Measurements from ENCODE around the gene CCDC92. TPM values are rescaled to one million over a fixed set of nuclear protein-coding genes. Genes with fewer than 3 reads are reported as not detected.
"Not testable (repeated sequence)": the region's sequence is repeated elsewhere in the genome, so short reads cannot be mapped to it uniquely, and the experiment has no call there.

Gene CCDC92
- total RNA-seq, 1 donor from 2014 or later, result 30.9 TPM

DNA sequence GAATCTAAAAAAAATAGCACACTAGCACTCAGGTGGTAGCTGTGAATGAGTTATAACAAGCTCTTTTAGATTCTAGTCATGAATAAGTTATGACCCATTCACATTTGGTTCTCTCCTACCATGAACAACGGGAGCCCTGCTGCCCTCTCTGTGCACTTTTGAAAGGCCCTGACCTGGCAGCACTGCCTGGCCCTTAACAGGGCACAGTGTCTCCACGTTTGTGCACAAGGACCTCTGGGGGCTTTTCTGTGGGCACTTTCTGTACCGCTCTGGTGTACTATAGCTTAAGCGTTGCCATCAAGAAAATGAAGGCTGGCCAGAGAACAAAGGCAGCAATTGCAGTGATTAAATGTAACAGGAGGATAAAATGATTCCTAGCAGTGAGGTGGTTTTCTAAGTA is 21.2 kb downstream of the CCDC92 start:
- no peak for DNase-seq (ENCODE audit: extremely low read depth, low read depth, low spot score)

DNA sequence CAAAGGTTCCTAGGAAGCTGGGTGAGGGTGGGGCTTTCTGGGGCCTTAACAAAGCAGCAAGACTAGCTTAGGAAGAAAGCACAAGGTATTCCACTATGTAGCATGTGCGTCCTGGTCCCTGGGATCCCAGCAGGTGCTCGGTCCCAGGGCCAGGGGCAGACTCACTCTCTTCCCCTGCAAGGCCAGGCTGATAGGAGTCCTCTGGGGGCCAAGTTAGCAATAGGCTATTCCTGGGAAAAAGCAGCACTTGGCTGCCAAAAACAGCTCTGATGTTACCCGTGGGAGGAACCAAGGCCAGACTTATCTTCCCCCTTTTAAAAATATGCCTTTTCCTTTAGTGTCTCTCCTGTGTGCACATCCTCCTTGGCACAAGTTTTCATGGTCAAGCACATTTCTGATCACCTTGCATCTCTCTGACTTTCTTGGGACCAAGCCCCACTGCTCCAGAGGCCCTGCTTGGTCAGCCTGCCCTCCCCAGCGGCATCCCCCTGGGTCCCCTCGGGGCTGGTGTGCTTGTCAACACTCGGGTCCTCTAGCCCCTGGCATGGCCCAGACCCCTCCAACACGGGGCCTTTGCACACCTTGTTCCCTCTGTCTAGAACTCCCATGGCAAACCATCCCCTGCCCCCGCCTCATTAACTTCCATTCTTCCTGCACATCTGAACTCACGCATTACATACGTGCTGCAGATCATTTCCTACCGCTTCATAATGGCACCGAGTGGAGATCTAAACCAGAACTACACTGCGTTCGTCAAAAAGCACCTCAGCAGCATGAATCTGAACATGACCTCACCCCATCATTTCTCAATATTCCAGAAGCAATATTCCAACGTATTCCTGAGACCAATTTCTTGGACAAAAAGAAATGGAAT is 21.9 kb downstream of the CCDC92 start:
- no peak for DNase-seq (ENCODE audit: extremely low read depth, low read depth, low spot score)

DNA sequence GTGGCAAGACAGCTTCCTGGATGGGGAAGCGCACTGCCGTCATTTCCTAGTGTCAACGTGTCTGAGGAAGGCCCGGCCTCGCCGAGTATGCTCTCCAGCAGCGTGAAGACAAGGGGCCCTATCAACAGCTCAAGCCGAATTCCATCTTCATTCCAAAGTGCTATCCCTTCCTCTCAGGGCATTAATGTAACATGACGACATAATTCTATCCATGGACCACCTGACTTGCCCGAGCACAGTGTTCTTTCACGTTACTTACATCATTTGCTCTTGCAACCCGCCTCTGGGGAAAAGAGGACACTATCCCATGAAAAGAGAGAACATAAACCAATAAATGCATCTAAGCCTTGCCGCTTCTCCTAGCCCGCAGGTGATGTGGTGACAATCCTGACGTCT is 22.9 kb downstream of the CCDC92 start:
- no peak for DNase-seq (ENCODE audit: extremely low read depth, low read depth, low spot score)

DNA sequence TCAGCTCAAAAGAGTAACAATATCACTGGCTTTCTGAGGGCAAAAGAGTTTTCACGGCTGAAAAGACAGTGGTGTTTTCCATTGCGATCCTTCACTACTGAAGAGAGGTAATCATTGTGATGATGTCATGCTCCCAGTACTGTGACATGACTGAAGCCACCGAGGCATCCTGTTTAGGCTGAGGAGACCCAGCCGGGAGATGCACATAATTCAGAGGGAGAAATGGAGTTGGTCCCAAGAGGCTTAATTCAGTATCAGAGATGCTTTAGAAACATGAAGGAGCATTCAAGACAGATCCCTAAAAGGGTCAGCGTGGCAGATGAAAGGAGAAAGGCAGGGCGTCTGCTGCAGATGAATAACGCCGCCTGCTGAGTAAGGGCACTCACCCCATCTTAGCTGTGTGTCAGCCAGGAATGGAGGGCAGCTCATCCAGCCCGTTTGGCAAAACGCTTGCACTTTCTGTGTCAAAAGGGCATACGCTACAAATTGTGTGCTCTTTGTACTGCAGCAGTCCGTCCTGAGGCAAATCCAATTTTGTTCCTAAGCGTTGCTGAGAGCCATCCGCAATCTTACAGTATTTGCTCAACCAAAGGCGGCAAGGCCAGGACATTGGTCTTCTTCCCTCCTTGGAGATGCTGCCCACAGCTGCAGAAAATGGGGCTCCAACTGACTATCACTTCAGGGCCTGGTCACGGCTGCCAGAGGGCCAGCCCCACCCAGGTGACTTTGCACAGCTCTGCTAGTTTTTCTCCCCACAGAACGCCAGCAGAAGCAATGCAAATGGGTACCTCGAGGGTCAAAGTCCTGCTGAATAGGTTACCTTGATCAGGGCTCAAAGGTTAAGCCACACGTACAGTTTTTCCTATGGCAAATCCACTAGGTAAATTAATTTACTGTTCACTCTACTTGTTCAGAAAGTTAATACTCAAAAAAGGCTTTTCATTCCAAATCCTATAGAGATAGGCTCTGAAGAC is 23.5 kb downstream of the CCDC92 start:
- DNase-seq (ENCODE audit: extremely low read depth, low read depth, low spot score), result no peak

GRCh38 chr12:123948401-123948795 is 24.2 kb downstream of the CCDC92 start:
- DNase-seq (ENCODE audit: extremely low read depth, low read depth, low spot score), result no peak

- not testable (repeated sequence) for DNase-seq (ENCODE audit: extremely low read depth, low read depth, low spot score)
These were observed 25.1 kb downstream of the CCDC92 start for GRCh38 chr12:123947531-123947930.

DNA sequence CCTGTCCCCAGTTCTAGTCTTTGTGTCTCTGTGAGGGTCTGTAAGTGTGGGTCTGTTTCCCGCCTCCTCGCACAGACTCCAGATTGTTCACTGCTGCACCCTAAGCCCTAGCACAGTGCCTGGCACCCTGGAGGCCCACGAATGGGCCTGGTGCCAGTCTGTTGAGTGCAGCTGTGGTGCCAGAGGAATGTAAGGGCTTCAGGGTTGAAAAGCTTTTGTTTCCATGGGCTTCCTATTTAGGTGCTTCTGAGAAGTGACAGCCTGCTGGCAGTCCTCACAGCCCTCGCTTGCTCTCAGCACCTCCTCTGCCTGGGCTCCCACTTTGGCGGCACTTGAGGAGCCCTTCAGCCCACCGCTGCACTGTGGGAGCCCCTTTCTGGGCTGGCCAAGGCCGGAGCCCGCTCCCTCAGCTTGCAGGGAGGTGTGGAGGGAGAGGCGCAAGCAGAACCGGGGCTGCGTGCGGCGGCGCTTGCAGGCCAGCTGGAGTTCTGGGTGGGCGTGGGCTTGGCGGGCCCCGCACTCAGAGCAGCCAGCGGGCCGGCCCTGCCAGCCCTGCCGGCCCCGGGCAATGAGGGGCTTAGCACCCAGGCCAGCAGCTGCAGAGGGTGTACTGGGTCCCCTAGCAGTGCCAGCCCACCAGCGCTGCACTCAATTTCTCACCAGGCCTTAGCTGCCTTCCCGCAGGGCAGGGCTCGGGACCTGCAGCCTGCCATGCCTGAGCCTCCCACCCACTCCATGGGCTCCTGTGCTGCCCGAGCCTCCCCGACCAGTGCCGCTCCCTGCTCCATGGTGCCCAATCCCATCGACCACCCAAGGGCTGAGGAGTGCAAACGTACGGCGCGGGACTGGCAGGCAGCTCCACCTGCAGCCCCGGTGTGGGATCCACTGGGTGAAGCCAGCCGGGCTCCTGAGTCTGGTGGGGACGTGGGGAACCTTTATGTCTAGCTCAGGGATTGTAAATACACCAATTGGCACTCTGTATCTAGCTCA is 25.8 kb downstream of the CCDC92 start:
- DNase-seq (ENCODE audit: extremely low read depth, low read depth, low spot score), result not testable (repeated sequence)

- no peak for DNase-seq (ENCODE audit: extremely low read depth, low read depth, low spot score)
These were observed 26.5 kb downstream of the CCDC92 start for GRCh38 chr12:123946152-123946515.

DNA sequence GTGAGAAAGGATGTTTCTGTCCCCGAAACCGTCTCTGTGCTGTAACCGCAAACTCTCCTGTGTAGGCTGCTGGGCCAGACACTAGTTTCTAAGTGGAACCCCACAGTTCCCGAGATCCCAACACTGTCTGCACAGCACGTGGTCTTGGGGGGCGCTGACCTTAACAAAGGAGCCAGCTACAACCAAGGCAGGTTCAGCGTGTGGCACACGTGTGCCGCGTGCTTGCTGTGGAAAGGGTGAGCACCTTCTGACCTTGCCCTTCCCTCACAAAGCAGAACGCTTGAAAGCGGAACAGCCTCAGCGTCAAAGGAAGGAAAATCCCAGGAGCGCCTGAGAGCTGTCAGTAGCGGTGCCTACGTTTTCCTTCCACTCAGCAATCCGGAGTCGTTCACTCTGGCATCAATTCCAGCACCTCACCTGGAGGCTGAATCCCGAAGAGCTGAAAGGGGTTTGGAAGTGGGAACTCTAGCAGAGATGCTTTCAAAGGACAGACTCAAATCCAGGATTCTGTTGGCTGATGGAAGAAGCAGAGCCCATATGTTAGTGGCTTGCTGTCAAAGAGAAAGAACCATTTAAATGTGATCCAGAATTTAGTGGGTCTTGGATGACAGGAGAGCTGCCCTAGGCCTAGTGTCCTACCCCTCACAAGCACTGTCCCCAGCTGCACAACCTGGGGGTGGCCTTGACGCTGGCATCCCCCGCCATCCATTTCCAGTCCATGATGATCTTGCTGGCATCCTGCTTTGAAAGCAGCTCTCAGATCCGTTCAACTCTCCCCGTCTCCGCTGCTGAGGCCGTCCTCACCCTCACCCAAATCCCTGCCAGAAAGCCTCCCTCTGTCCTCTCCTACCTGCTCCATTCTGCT is 27.1 kb downstream of the CCDC92 start:
- no peak for DNase-seq (ENCODE audit: extremely low read depth, low read depth, low spot score)

GRCh38 chr12:123944696-123945095 is 27.9 kb downstream of the CCDC92 start:
- no peak for DNase-seq (ENCODE audit: extremely low read depth, low read depth, low spot score)

DNA sequence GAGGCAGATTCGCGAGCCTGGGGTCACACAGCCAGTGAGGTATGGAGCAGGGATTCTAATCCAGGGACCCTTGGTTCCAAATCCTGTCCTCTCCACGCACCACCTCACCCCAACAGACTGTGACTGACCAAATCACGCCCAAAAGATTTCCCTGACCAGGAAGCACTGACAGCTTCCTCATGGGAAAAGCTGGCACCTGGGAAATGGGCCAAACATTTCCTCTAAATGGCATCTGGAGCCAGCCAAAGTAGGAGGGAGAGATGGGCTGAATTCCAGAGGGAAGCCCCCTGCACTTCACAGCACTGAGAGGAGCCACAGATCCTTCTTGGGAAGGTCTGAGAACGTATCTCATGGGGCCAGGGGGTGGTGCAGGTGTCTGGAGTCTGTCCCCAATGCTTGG is 28.8 kb downstream of the CCDC92 start:
- no peak for DNase-seq (ENCODE audit: extremely low read depth, low read depth, low spot score)

- DNase-seq (ENCODE audit: extremely low read depth, low read depth, low spot score), result no peak
These were observed 29.6 kb downstream of the CCDC92 start for GRCh38 chr12:123942911-123943648.

DNA sequence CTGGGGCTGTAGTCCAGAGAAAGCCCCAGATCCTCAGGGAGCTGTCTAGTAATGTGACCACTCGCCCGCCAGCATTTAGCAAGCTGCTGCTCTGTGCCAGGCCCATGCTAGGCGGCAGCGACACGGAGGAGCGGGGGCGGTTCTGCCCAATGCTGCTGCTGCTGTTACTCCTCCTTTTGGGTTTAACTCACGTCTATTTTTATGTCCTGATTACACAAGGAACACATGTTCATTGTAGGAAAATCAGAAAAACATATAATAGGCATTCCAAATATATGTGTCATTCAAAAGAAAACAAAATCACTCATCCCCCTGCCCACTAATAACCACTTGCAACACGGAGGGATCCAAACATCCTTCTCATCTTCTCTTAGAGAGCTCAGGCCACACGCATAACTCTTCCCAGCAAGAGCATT is 30.4 kb downstream of the CCDC92 start:
- no peak for DNase-seq (ENCODE audit: extremely low read depth, low read depth, low spot score)

- DNase-seq (ENCODE audit: extremely low read depth, low read depth, low spot score), result no peak
These were observed 30.9 kb downstream of the CCDC92 start for GRCh38 chr12:123941624-123942237.

DNA sequence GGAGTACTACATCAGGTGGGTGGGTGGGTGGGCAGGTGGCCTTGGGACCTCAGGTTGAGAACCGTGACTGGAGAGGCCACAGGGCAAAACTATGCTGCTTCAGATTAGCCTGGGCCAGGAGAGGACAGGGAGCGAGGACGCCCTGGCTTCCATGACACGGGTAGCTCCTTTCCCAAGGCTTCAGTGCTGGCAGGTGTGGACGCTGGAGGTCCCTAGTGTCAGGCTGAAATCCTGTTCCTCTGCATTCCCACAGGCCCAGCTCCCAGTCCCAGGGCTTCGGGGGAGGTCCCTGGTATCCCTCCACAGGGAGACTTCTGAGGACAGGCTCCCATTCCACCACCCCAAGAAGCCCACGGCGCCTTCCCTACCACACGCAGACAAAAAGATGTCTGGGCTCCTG is 31.6 kb downstream of the CCDC92 start:
- DNase-seq (ENCODE audit: extremely low read depth, low read depth, low spot score), result no peak

DNA sequence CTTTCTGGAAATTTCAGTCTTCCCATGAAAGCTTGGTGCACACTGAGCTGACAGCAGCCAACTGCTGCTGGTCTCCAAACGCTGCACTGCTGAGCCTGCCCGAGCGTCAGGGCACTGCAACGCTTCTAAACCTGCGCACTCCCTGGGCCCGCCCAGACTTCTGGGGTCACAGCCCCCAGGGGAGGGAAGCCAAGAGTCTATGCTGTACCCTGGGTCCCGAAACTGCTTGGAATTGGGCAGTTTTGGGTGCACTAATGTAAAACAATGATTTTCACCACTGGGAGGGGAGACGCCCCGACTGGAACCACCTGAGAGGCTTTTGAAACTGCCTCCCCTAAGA is 32.0 kb downstream of the CCDC92 start:
- DNase-seq (ENCODE audit: extremely low read depth, low read depth, low spot score), result no peak

GRCh38 chr12:123939716-123940626 is 32.7 kb downstream of the CCDC92 start:
- no peak for DNase-seq (ENCODE audit: extremely low read depth, low read depth, low spot score)

Data from glomerular endothelial cell (primary cell).